ENCODE results near the gene SFTPA1. TPM values are rescaled to one million over a fixed set of nuclear protein-coding genes. Genes with fewer than 3 reads are reported as not detected.
"Not testable (repeated sequence)": the region's sequence is repeated elsewhere in the genome, so short reads cannot be mapped to it uniquely, and the experiment has no call there.

Gene SFTPA1
- total RNA-seq (ENCODE audit: unreplicated experiment): not detected
- long read RNA-seq: 0 reads

DNA sequence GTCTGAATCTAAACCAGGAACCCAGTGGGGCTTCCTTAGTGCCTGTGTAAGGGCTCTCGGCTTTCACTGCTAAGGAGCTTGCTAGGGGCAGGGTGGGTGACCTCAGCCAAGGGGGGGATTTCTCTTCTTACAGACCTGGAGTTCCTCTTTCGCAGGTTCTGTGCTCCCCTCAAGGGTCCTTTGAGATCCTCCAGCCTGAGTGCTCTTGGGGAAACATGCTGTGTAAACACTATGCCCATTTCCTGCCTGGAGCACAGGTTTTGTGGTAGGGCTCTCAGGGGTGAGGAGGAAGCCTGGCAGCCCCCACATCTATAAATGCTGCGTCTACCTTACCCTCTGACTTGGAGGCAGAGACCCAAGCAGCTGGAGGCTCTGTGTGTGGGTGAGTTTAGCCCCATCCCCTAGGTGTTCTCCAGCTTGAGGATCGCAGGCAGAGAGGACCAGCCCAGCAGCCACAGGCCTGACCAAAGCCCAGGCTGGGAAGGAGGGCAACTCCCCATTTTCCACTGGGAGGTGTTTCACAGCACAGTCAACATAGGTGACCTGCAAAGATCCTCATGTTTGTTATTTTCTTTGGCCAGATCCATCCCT is at the start of gene SFTPA1:
Gene SFTPA1 (plus strand): TSS at position 339 of the 591 bp plus-strand sequence. CDS start 887 bp downstream, outside the sequence.
- peaks cover 1% of the 10 kb centered on the region for H3K4me1 Mint-ChIP-seq (ENCODE audit: unreplicated experiment)
- no peak within 1 kb of the TSS for H3K27ac Mint-ChIP-seq (ENCODE audit: unreplicated experiment)
- TF ChIP-seq, protein P1, sequence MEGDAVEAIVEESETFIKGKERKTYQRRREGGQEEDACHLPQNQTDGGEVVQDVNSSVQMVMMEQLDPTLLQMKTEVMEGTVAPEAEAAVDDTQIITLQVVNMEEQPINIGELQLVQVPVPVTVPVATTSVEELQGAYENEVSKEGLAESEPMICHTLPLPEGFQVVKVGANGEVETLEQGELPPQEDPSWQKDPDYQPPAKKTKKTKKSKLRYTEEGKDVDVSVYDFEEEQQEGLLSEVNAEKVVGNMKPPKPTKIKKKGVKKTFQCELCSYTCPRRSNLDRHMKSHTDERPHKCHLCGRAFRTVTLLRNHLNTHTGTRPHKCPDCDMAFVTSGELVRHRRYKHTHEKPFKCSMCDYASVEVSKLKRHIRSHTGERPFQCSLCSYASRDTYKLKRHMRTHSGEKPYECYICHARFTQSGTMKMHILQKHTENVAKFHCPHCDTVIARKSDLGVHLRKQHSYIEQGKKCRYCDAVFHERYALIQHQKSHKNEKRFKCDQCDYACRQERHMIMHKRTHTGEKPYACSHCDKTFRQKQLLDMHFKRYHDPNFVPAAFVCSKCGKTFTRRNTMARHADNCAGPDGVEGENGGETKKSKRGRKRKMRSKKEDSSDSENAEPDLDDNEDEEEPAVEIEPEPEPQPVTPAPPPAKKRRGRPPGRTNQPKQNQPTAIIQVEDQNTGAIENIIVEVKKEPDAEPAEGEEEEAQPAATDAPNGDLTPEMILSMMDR (IDR thresholded peaks at IDR 0.05; ENCODE audit: unreplicated experiment): no peak
- no peaks in the 10 kb centered on the region for H3K9me3 Mint-ChIP-seq (ENCODE audit: unreplicated experiment)
- no peak for DNase-seq (ENCODE audit: low spot score)
- peaks cover 7% of the 10 kb centered on the region for H3K27me3 Mint-ChIP-seq (ENCODE audit: unreplicated experiment)
- H3K4me3 Mint-ChIP-seq (ENCODE audit: unreplicated experiment): no peak within 1 kb of the TSS
- H3K36me3 Mint-ChIP-seq (ENCODE audit: low read depth, unreplicated experiment): no peaks in the 10 kb centered on the region

DNA sequence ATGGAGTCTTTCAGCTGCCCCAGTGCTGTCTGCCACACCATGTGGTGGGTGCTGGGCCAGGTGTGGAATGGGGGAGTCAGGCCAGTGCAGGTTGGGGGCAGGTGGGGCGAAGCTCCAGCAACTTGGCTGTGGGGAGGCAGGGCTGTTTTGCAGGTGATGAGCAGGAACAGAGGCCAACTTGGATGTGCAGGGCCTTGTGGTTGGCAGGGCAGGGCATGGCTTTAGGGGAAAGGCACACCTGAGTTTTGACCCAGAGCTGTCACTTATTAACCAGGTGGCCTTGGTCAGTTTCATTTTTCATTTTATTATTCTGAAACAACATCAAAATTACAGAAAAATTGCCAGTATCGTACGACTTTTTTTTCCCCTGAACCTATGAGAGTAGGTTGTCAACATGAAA is 49.5 kb upstream of the SFTPA1 start:
- H3K27ac Mint-ChIP-seq (ENCODE audit: unreplicated experiment): no peak overlapping the region
- no peak for DNase-seq (ENCODE audit: low spot score)
- no peak overlapping the region for H3K4me3 Mint-ChIP-seq (ENCODE audit: unreplicated experiment)
- no peaks in the 10 kb centered on the region for H3K36me3 Mint-ChIP-seq (ENCODE audit: low read depth, unreplicated experiment)
- TF ChIP-seq, protein P1 (IDR thresholded peaks at IDR 0.05; ENCODE audit: unreplicated experiment): no peak
- no peaks in the 10 kb centered on the region for H3K9me3 Mint-ChIP-seq (ENCODE audit: unreplicated experiment)
- H3K27me3 Mint-ChIP-seq (ENCODE audit: unreplicated experiment): peaks cover 2% of the 10 kb centered on the region
- no peaks in the 10 kb centered on the region for H3K4me1 Mint-ChIP-seq (ENCODE audit: unreplicated experiment)

GRCh38 chr10:79562135-79562756 is 48.5 kb upstream of the SFTPA1 start:
- H3K36me3 Mint-ChIP-seq (ENCODE audit: low read depth, unreplicated experiment): no peaks in the 10 kb centered on the region
- no peak overlapping the region for H3K4me3 Mint-ChIP-seq (ENCODE audit: unreplicated experiment)
- no peaks in the 10 kb centered on the region for H3K9me3 Mint-ChIP-seq (ENCODE audit: unreplicated experiment)
- H3K4me1 Mint-ChIP-seq (ENCODE audit: unreplicated experiment): no peaks in the 10 kb centered on the region
- H3K27ac Mint-ChIP-seq (ENCODE audit: unreplicated experiment): no peak overlapping the region
- DNase-seq (ENCODE audit: low spot score): peak; percentile 77
- peaks cover 2% of the 10 kb centered on the region for H3K27me3 Mint-ChIP-seq (ENCODE audit: unreplicated experiment)
- TF ChIP-seq, protein P1 (IDR thresholded peaks at IDR 0.05; ENCODE audit: unreplicated experiment): peak; percentile 70

DNA sequence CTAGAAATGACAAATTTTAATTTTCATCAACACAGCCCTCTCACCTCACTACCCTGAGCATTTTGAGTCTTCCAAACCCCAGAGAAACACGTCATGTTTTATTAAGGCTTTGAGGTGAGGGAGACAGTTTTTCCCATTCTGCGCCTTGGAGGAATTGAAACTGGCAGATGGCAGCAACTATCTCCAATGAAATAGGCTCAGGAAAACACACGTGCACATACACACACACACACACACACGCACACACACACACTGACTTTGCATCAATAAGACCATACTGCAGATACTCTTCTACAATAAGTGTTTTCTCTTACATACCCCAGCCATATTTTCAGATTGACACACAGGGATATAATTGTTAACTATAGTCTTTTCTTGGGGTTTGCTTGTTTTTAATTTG is 47.3 kb upstream of the SFTPA1 start:
- Mint-ChIP-seq H3K4me3 (ENCODE audit: unreplicated experiment) (no peak overlapping the region), H3K9me3 (ENCODE audit: unreplicated experiment) (no peaks in the 10 kb centered on the region), H3K36me3 (ENCODE audit: low read depth, unreplicated experiment) (no peaks in the 10 kb centered on the region), H3K27ac (ENCODE audit: unreplicated experiment) (no peak overlapping the region), H3K27me3 (ENCODE audit: unreplicated experiment) (peaks cover 1% of the 10 kb centered on the region), H3K4me1 (ENCODE audit: unreplicated experiment) (no peaks in the 10 kb centered on the region)
- TF ChIP-seq, protein P1 (IDR thresholded peaks at IDR 0.05; ENCODE audit: unreplicated experiment): no peak
- DNase-seq (ENCODE audit: low spot score): no peak

DNA sequence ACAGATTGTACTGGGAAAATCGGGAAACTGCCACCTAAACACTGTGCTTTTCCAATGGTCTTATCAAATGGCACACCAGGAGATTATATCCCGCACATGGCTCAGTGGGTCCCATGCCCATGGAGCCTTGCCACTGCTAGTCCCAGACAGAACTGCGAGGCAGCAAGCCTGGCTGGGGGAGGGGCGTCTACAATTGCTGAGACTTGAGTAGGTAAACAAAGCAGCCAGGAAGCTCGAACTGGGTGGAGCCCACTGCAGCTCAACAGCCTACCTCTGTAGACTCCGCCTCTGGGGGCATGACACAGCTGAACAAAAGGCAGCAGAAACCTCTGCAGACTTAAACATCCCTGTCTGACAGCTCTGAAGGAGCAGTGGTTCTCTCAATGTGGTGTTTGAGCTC is 40.1 kb upstream of the SFTPA1 start:
- H3K4me1 Mint-ChIP-seq (ENCODE audit: unreplicated experiment); H3K27me3 Mint-ChIP-seq (ENCODE audit: unreplicated experiment); H3K4me3 Mint-ChIP-seq (ENCODE audit: unreplicated experiment); H3K36me3 Mint-ChIP-seq (ENCODE audit: low read depth, unreplicated experiment); H3K27ac Mint-ChIP-seq (ENCODE audit: unreplicated experiment); H3K9me3 Mint-ChIP-seq (ENCODE audit: unreplicated experiment); DNase-seq (ENCODE audit: low spot score): not testable (repeated sequence)

Measured in endothelial cell (in vitro differentiated cells).